ENCODE data around the gene ATRNL1.

ATRNL1 gene

DNA sequence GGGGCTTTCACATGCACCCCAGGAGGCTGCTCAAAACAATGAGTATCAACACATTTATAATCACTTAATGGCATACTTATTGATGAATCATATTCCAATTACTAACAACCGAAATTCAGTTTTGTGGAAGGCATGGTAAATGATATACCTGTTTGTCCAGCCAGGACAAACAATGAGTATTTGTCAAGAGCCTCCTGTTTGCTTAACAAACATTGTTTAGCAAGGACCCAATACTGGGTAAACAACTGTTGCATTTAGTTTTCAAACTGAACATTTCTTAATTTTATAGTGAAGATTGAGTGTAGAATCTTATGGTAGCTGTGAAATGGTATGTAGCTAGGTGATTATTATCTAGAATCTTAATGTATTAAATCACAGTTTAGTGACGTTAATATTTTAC lies 473.7 kb downstream of the ATRNL1 start:
- Histone ChIP-seq H3K9me3 (ENCODE audit: control insufficient read depth, low read depth, low read length) (no peaks in the 10 kb centered on the region), H3K4me3 (ENCODE audit: low read length) (no peak overlapping the region), H3K27ac (ENCODE audit: low read length) (no peak overlapping the region), H3K27me3 (ENCODE audit: control insufficient read depth, insufficient read depth, low read length) (no peaks in the 10 kb centered on the region), H3K36me3 (ENCODE audit: control insufficient read depth, low read depth, low read length) (no peaks in the 10 kb centered on the region), H3K4me1 (ENCODE audit: control insufficient read depth, low read depth, low read length) (no peaks in the 10 kb centered on the region), H3K9ac (ENCODE audit: low read length) (no peak overlapping the region)

GRCh38 chr10:115572740-115573455 lies 479.7 kb downstream of the ATRNL1 start:
- H3K27ac ChIP-seq (ENCODE audit: low read length): no peak overlapping the region
- H3K9ac ChIP-seq (ENCODE audit: low read length): no peak overlapping the region
- no peaks in the 10 kb centered on the region for H3K4me1 ChIP-seq (ENCODE audit: control insufficient read depth, low read depth, low read length)
- no peaks in the 10 kb centered on the region for H3K9me3 ChIP-seq (ENCODE audit: control insufficient read depth, low read depth, low read length)
- no peaks in the 10 kb centered on the region for H3K27me3 ChIP-seq (ENCODE audit: control insufficient read depth, insufficient read depth, low read length)
- no peaks in the 10 kb centered on the region for H3K36me3 ChIP-seq (ENCODE audit: control insufficient read depth, low read depth, low read length)
- H3K4me3 ChIP-seq (ENCODE audit: low read length): no peak overlapping the region

- Histone ChIP-seq H3K4me3 (ENCODE audit: low read length) (no peak overlapping the region), H3K36me3 (ENCODE audit: control insufficient read depth, low read depth, low read length) (no peaks in the 10 kb centered on the region), H3K4me1 (ENCODE audit: control insufficient read depth, low read depth, low read length) (no peaks in the 10 kb centered on the region), H3K9ac (ENCODE audit: low read length) (no peak overlapping the region), H3K27me3 (ENCODE audit: control insufficient read depth, insufficient read depth, low read length) (no peaks in the 10 kb centered on the region), H3K27ac (ENCODE audit: low read length) (no peak overlapping the region), H3K9me3 (ENCODE audit: control insufficient read depth, low read depth, low read length) (no peaks in the 10 kb centered on the region)
These were observed 487.1 kb downstream of the ATRNL1 start for GRCh38 chr10:115580239-115580638.

- Histone ChIP-seq H3K4me1 (ENCODE audit: control insufficient read depth, low read depth, low read length) (no peaks in the 10 kb centered on the region), H3K27ac (ENCODE audit: low read length) (no peak overlapping the region), H3K9ac (ENCODE audit: low read length) (no peak overlapping the region), H3K27me3 (ENCODE audit: control insufficient read depth, insufficient read depth, low read length) (no peaks in the 10 kb centered on the region), H3K4me3 (ENCODE audit: low read length) (no peak overlapping the region), H3K36me3 (ENCODE audit: control insufficient read depth, low read depth, low read length) (no peaks in the 10 kb centered on the region), H3K9me3 (ENCODE audit: control insufficient read depth, low read depth, low read length) (no peaks in the 10 kb centered on the region)
These were observed 499.9 kb downstream of the ATRNL1 start for GRCh38 chr10:115593060-115593459.

DNA sequence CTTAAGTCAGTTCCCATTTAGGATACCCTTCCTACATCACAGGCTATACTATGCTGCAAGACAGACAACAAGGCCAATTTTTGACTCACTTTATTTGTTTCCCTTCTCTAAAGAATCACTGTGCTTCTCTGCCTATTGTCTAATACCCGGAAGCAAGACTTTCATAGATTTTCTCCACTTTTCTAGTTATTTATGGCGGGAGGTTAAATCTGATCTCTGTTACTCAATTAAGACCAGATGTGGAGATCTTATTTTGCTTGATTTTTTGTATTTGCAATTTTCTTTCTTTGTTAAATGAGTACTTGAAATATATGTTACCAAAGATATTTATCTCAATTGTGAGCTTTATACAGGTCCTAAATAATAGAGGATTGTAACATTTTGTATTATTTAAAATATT lies 511.5 kb downstream of the ATRNL1 start:
- H3K27ac ChIP-seq (ENCODE audit: low read length): no peak overlapping the region
- no peak overlapping the region for H3K4me3 ChIP-seq (ENCODE audit: low read length)
- no peaks in the 10 kb centered on the region for H3K36me3 ChIP-seq (ENCODE audit: control insufficient read depth, low read depth, low read length)
- H3K27me3 ChIP-seq (ENCODE audit: control insufficient read depth, insufficient read depth, low read length): no peaks in the 10 kb centered on the region
- no peak overlapping the region for H3K9ac ChIP-seq (ENCODE audit: low read length)
- no peaks in the 10 kb centered on the region for H3K9me3 ChIP-seq (ENCODE audit: control insufficient read depth, low read depth, low read length)
- H3K4me1 ChIP-seq (ENCODE audit: control insufficient read depth, low read depth, low read length): no peaks in the 10 kb centered on the region

DNA sequence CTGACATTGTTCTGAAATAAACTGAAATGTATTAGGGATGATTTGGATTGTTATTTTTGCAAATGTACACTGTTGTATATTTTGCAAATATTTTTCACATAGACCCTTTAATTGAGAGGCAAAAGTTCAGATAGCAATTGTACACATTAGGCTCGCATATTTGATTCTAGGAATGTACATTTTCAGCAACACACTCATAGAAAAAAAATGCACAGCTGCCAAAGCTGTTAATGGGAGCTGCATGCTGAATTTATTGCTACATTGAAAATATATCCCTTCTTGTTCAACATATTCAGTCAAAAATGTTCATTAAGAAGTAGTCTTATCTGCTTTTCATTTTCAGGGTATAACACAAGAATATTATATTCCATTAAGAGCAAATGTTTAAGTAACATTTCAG lies 512.9 kb downstream of the ATRNL1 start:
- Histone ChIP-seq H3K9me3 (ENCODE audit: control insufficient read depth, low read depth, low read length) (no peaks in the 10 kb centered on the region), H3K36me3 (ENCODE audit: control insufficient read depth, low read depth, low read length) (no peaks in the 10 kb centered on the region), H3K27me3 (ENCODE audit: control insufficient read depth, insufficient read depth, low read length) (no peaks in the 10 kb centered on the region), H3K9ac (ENCODE audit: low read length) (no peak overlapping the region), H3K27ac (ENCODE audit: low read length) (no peak overlapping the region), H3K4me1 (ENCODE audit: control insufficient read depth, low read depth, low read length) (no peaks in the 10 kb centered on the region), H3K4me3 (ENCODE audit: low read length) (no peak overlapping the region)

DNA sequence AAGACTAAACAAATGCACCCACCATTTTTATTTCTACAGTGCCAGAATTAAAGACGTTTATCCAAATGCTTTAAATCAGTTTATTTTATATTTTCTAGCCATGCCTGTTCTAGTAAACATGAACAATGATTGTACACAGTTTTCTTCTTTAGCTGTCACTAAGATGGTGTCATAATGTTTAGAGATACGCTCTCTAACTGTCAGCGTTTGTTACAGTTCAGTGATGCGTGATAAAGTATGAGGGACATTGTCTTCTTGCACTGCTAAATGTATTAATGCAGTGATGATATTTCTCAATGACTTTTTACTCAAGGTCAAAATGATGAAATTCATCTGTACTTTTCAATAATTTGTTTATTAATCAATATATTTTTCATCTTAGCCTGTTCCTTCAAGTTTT lies 513.6 kb downstream of the ATRNL1 start:
- H3K4me1 ChIP-seq (ENCODE audit: control insufficient read depth, low read depth, low read length): no peaks in the 10 kb centered on the region
- no peak overlapping the region for H3K4me3 ChIP-seq (ENCODE audit: low read length)
- H3K9ac ChIP-seq (ENCODE audit: low read length): no peak overlapping the region
- no peak overlapping the region for H3K27ac ChIP-seq (ENCODE audit: low read length)
- H3K27me3 ChIP-seq (ENCODE audit: control insufficient read depth, insufficient read depth, low read length): no peaks in the 10 kb centered on the region
- no peaks in the 10 kb centered on the region for H3K9me3 ChIP-seq (ENCODE audit: control insufficient read depth, low read depth, low read length)
- H3K36me3 ChIP-seq (ENCODE audit: control insufficient read depth, low read depth, low read length): no peaks in the 10 kb centered on the region

GRCh38 chr10:115624448-115624847 lies 531.3 kb downstream of the ATRNL1 start:
- Histone ChIP-seq H3K27me3 (ENCODE audit: control insufficient read depth, insufficient read depth, low read length) (no peaks in the 10 kb centered on the region), H3K9me3 (ENCODE audit: control insufficient read depth, low read depth, low read length) (no peaks in the 10 kb centered on the region), H3K27ac (ENCODE audit: low read length) (no peak overlapping the region), H3K4me3 (ENCODE audit: low read length) (no peak overlapping the region), H3K4me1 (ENCODE audit: control insufficient read depth, low read depth, low read length) (no peaks in the 10 kb centered on the region), H3K9ac (ENCODE audit: low read length) (no peak overlapping the region), H3K36me3 (ENCODE audit: control insufficient read depth, low read depth, low read length) (no peaks in the 10 kb centered on the region)

DNA sequence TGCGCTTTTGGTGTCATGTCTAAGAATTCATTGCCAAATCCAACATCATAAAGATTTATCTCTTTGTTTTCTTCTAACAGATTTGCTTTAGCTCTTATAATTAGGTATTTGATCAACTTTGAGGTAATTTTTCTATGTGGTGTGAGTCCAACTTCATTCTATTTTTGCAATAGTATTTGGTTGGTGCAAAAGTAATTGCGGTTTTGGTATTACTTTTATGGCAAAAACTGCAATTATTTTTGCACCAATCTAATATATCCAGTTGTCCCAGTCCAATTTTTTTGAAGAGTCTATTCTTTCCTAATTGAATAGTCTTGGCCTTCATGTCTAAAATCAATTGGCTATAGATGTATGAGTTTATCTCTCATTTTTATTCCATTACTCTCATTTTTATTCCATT lies 535.5 kb downstream of the ATRNL1 start:
- Histone ChIP-seq H3K4me1 (ENCODE audit: control insufficient read depth, low read depth, low read length) (no peaks in the 10 kb centered on the region), H3K27me3 (ENCODE audit: control insufficient read depth, insufficient read depth, low read length) (no peaks in the 10 kb centered on the region), H3K36me3 (ENCODE audit: control insufficient read depth, low read depth, low read length) (no peaks in the 10 kb centered on the region), H3K4me3 (ENCODE audit: low read length) (no peak overlapping the region), H3K9me3 (ENCODE audit: control insufficient read depth, low read depth, low read length) (no peaks in the 10 kb centered on the region), H3K27ac (ENCODE audit: low read length) (no peak overlapping the region), H3K9ac (ENCODE audit: low read length) (no peak overlapping the region)

- Histone ChIP-seq H3K27ac (ENCODE audit: low read length) (no peak overlapping the region), H3K9me3 (ENCODE audit: control insufficient read depth, low read depth, low read length) (no peaks in the 10 kb centered on the region), H3K27me3 (ENCODE audit: control insufficient read depth, insufficient read depth, low read length) (no peaks in the 10 kb centered on the region), H3K4me3 (ENCODE audit: low read length) (no peak overlapping the region), H3K9ac (ENCODE audit: low read length) (no peak overlapping the region), H3K36me3 (ENCODE audit: control insufficient read depth, low read depth, low read length) (no peaks in the 10 kb centered on the region), H3K4me1 (ENCODE audit: control insufficient read depth, low read depth, low read length) (no peaks in the 10 kb centered on the region)
These were observed 545.1 kb downstream of the ATRNL1 start for GRCh38 chr10:115638246-115638645.

- H3K9me3 ChIP-seq (ENCODE audit: control insufficient read depth, low read depth, low read length): no peaks in the 10 kb centered on the region
- peaks cover 6% of the 10 kb centered on the region for H3K4me1 ChIP-seq (ENCODE audit: control insufficient read depth, low read depth, low read length)
These were observed 556.1 kb downstream of the ATRNL1 start for GRCh38 chr10:115649217-115649616.

DNA sequence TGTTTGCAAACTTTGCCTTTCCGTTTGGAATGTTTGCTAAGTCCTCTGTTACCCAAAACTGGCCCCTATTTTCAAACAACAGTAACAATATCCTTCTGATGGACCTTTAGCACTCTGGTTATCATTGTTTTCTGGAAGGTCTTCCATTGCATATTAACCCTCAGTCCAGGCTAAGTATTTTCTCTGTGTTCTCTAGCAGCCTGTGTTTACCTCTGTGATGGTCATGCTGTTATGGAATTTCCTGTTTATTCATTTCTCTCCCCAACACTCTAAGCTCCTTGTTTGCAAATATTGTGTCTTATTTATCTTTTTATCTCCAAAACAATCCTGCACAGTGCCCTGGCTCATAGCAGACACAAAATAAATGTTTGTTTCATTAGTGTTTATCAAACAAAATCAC lies 560.3 kb downstream of the ATRNL1 start:
- H3K4me3 ChIP-seq (ENCODE audit: low read length): no peak overlapping the region
- H3K27me3 ChIP-seq (ENCODE audit: control insufficient read depth, insufficient read depth, low read length): no peaks in the 10 kb centered on the region
- H3K9ac ChIP-seq (ENCODE audit: low read length): no peak overlapping the region
- H3K4me1 ChIP-seq (ENCODE audit: control insufficient read depth, low read depth, low read length): peaks cover 6% of the 10 kb centered on the region
- no peaks in the 10 kb centered on the region for H3K9me3 ChIP-seq (ENCODE audit: control insufficient read depth, low read depth, low read length)
- no peak overlapping the region for H3K27ac ChIP-seq (ENCODE audit: low read length)
- no peaks in the 10 kb centered on the region for H3K36me3 ChIP-seq (ENCODE audit: control insufficient read depth, low read depth, low read length)

More at GRCh38 chr10:115649217-115649616, 556.1 kb downstream of the ATRNL1 start:
- no peaks in the 10 kb centered on the region for H3K27me3 ChIP-seq (ENCODE audit: control insufficient read depth, insufficient read depth, low read length)
- H3K4me3 ChIP-seq (ENCODE audit: low read length): no peak overlapping the region
- H3K27ac ChIP-seq (ENCODE audit: low read length): no peak overlapping the region
- no peak overlapping the region for H3K9ac ChIP-seq (ENCODE audit: low read length)
- H3K36me3 ChIP-seq (ENCODE audit: control insufficient read depth, low read depth, low read length): no peaks in the 10 kb centered on the region
